Measurements from ENCODE around the gene RGL4. TPM values are rescaled to one million over a fixed set of nuclear protein-coding genes. Genes with fewer than 3 reads are reported as not detected.

Gene RGL4
- total RNA-seq = not detected in 2 replicates

GRCh38 chr22:23690713-23691112, at the start of gene RGL4:
TSS of gene RGL4 (plus strand) at chr22:23691013. CDS start at chr22:23692031, 1,018 bp downstream.

Other genes starting within 250 kb of the RGL4 start
- not detected in 2 replicates for gene IGLL1, start 110.7 kb upstream of the RGL4 start, total RNA-seq
- 0.06 TPM in 1 of 2 replicates, not detected in the other for gene DRICH1, start 58.7 kb upstream of the RGL4 start, total RNA-seq
- gene ZNF70, start 60.1 kb downstream of the RGL4 start, total RNA-seq = 1.1 and 3.1 TPM in 2 replicates
- gene VPREB3, start 63.4 kb downstream of the RGL4 start, total RNA-seq = not detected in 2 replicates
- gene C22orf15, start 72.0 kb downstream of the RGL4 start, total RNA-seq = 0.13 and 0.81 TPM in 2 replicates
- gene CHCHD10, start 77.0 kb downstream of the RGL4 start, total RNA-seq = 2.8 and 5.4 TPM in 2 replicates
- gene MMP11, start 81.8 kb downstream of the RGL4 start, total RNA-seq = 1.9 and 8.6 TPM in 2 replicates
- 17.0 and 26.8 TPM in 2 replicates for gene SMARCB1, start 96.0 kb downstream of the RGL4 start, total RNA-seq
- gene DERL3, start 148.0 kb downstream of the RGL4 start, total RNA-seq = 0.38 and 0.49 TPM in 2 replicates
- 2.8 and 7.9 TPM in 2 replicates for gene SLC2A11, start 166.9 kb downstream of the RGL4 start, total RNA-seq
- gene MIF, start 203.4 kb downstream of the RGL4 start, total RNA-seq = 164 and 291 TPM in 2 replicates

All from bladder microvascular endothelial cell (primary cell).